GM19023 (cell line): Measurements from ENCODE around the gene PNCK.
"Not testable (repeated sequence)": the region's sequence is repeated elsewhere in the genome, so short reads cannot be mapped to it uniquely, and the experiment has no call there.

Experiments used
- ATAC-seq: cut with Tn5 transposase; IDR thresholded peaks from one replicate; pipeline ENCODE4 v1.9.1; 2021; ENCODE audit warnings: mild to moderate bottlenecking, moderate library complexity; ENCODE audit not compliant: unreplicated experiment

PNCK gene

GRCh38 chrX:153673428-153674218 is at the start of gene PNCK:
Gene PNCK, minus strand, starts transcription at chrX:153673813. Its CDS starts 737 bp downstream, at chrX:153673076.
- no peak for ATAC-seq

GRCh38 chrX:153722704-153723350 is 49.2 kb upstream of the PNCK start:
- ATAC-seq, result no peak

- no peak for ATAC-seq
Measured at GRCh38 chrX:153719701-153720100, 46.1 kb upstream of the PNCK start.

- ATAC-seq, result no peak
Measured at GRCh38 chrX:153719238-153719637, 45.6 kb upstream of the PNCK start.

GRCh38 chrX:153717445-153717844 is 43.8 kb upstream of the PNCK start:
- ATAC-seq, result no peak

- ATAC-seq, result no peak
Measured at GRCh38 chrX:153714256-153714655, 40.6 kb upstream of the PNCK start.

GRCh38 chrX:153709726-153710674 is 36.4 kb upstream of the PNCK start:
- no peak for ATAC-seq

GRCh38 chrX:153708415-153708814 is 34.8 kb upstream of the PNCK start:
- ATAC-seq, result no peak

- no peak for ATAC-seq
Measured at GRCh38 chrX:153707406-153707805, 33.8 kb upstream of the PNCK start.

GRCh38 chrX:153706799-153707198 is 33.2 kb upstream of the PNCK start:
- no peak for ATAC-seq

- not testable (repeated sequence) for ATAC-seq
Measured at GRCh38 chrX:153705403-153706060, 31.9 kb upstream of the PNCK start.

GRCh38 chrX:153704631-153705402 is 31.2 kb upstream of the PNCK start:
- ATAC-seq, result not testable (repeated sequence)

GRCh38 chrX:153704021-153704526 is 30.5 kb upstream of the PNCK start:
- no peak for ATAC-seq

GRCh38 chrX:153703036-153703370 is 29.4 kb upstream of the PNCK start:
- ATAC-seq, result no peak

GRCh38 chrX:153702336-153703035 is 28.9 kb upstream of the PNCK start:
- no peak for ATAC-seq

GRCh38 chrX:153701706-153702105 is 28.1 kb upstream of the PNCK start:
- ATAC-seq, result no peak

- no peak for ATAC-seq
Measured at GRCh38 chrX:153700967-153701366, 27.4 kb upstream of the PNCK start.

GRCh38 chrX:153700376-153700945 is 26.8 kb upstream of the PNCK start:
- ATAC-seq, result no peak

GRCh38 chrX:153699784-153700371 is 26.3 kb upstream of the PNCK start:
- not testable (repeated sequence) for ATAC-seq
